ENCODE measurements around the gene LILRB4. TPM values are rescaled to one million over a fixed set of nuclear protein-coding genes. Genes with fewer than 3 reads are reported as not detected.
"Not testable (repeated sequence)": the region's sequence is repeated elsewhere in the genome, so short reads cannot be mapped to it uniquely, and the experiment has no call there.

Gene LILRB4
- total and polyA plus RNA-seq, 2 of the 4 experiments (the other 2 are of a cell fraction): not detected

GRCh38 chr19:54709956-54710355 lies 47.2 kb downstream of the LILRB4 start:
- H2BK120ac ChIP-seq (ENCODE audit: low read depth, low read length); H2AK5ac ChIP-seq (ENCODE audit: low read depth, low read length); H3K4me1 ChIP-seq (ENCODE audit: control insufficient read depth, insufficient read depth, low read length); H4K91ac ChIP-seq (ENCODE audit: insufficient read depth, low read depth, low read length); H3K4me3 ChIP-seq (ENCODE audit: insufficient read depth, low read depth, low read length); H2BK15ac ChIP-seq (ENCODE audit: low read depth, low read length); H2AFZ ChIP-seq (replicated peaks; ENCODE audit: low read length, poor library complexity); DNase-seq; H3K23ac ChIP-seq (ENCODE audit: low read depth, low read length); dilution Hi-C loops (cut with HindIII; ENCODE audit: low sequenced_read_pairs, unreplicated experiment); ATAC-seq (ENCODE audit: low read depth); H3K9ac ChIP-seq (ENCODE audit: low read depth, low read length); intact Hi-C loops (cut with micrococcal nuclease); H3K27ac ChIP-seq (ENCODE audit: insufficient read depth, low read length); H2BK5ac ChIP-seq (ENCODE audit: low read depth, low read length, poor library complexity, severe bottlenecking); BruUV-seq (replicated peaks); H2AK9ac ChIP-seq (replicated peaks; ENCODE audit: low read depth, low read length, poor library complexity); H3K27me3 ChIP-seq (ENCODE audit: control insufficient read depth, insufficient read depth, low read length); H4K20me1 ChIP-seq (ENCODE audit: insufficient read depth, low read length); H3K14ac ChIP-seq (replicated peaks; ENCODE audit: low read depth, low read length); H3K9me1 ChIP-seq (ENCODE audit: insufficient read depth, low read length); H3K4ac ChIP-seq (ENCODE audit: low read depth, low read length); H3K4me2 ChIP-seq (ENCODE audit: low read depth, low read length); H4K5ac ChIP-seq (ENCODE audit: low read depth, low read length); H3K18ac ChIP-seq (ENCODE audit: low read depth, low read length); H3K56ac ChIP-seq (ENCODE audit: extremely low read depth, insufficient read depth, low read length); H4K8ac ChIP-seq (ENCODE audit: low read depth in 2 of 2, low read length in 2 of 2); POLR2A ChIA-PET (ENCODE audit: unreplicated experiment); H3K79me1 ChIP-seq (ENCODE audit: low read depth in 1 of 2, low read length in 2 of 2); CTCF ChIA-PET; H3K36me3 ChIP-seq (ENCODE audit: control insufficient read depth, insufficient read depth, low read length); in situ Hi-C loops (cut with MboI; ENCODE audit: low sequenced_read_pairs); H2BK20ac ChIP-seq (ENCODE audit: low read depth, low read length): not testable (repeated sequence)
- H3K9me3 ChIP-seq (ENCODE audit: control insufficient read depth, insufficient read depth, low read length): peaks cover 32% of the 10 kb centered on the region
- 58% methylated on average over 8 of the region's 13 CpGs; no CpG with 5 or more reads in 1 of the 2 experiments for WGBS, 2 experiments (ENCODE audit: extremely low coverage in 2 of 2, insufficient read length in 1 of 2)

Small RNA genes within 50 kb of the gene (microRNA-seq; reads per million reads assigned to microRNA genes)
- gene AC245036.3 (ENCODE audit: insufficient read depth, insufficient read length): not detected
- not detected for gene AC245128.2 (ENCODE audit: insufficient read depth, insufficient read length)
- gene MIR8061 (ENCODE audit: insufficient read depth in 1 of 2, insufficient read length in 1 of 2, unreplicated experiment in 1 of 2): 0 reads per million in 2 experiments

Small RNA genes within 50 kb of the gene (small RNA-seq; reads per million reads assigned to genes)
- gene AC245036.3: 0 reads per million in 5 experiments
- gene AC245128.2: 0 reads per million in 5 experiments
- gene MIR8061: 0 reads per million in 5 experiments

Other genes starting within 250 kb of the LILRB4 start
- not detected in 2 replicates for gene TTYH1, start 247.5 kb upstream of the LILRB4 start, total RNA-seq (2012; rRNA removed)
- gene TTYH1, start 247.5 kb upstream of the LILRB4 start, polyA plus RNA-seq (2012; rRNA removed): not detected in 2 replicates
- gene LENG8, start 213.8 kb upstream of the LILRB4 start, total RNA-seq (2012; rRNA removed): 17.5 and 21.1 TPM in 2 replicates
- 93.9 and 108 TPM in 2 replicates for gene LENG8, start 213.8 kb upstream of the LILRB4 start, polyA plus RNA-seq (2012; rRNA removed)
- gene LENG9, start 199.2 kb upstream of the LILRB4 start, total RNA-seq (2012; rRNA removed): 0.83 and 1.1 TPM in 2 replicates
- gene LENG9, start 199.2 kb upstream of the LILRB4 start, polyA plus RNA-seq (2012; rRNA removed): 0.69 and 0.94 TPM in 2 replicates
- gene CDC42EP5, start 189.7 kb upstream of the LILRB4 start, total RNA-seq (2012; rRNA removed): 7.2 and 7.8 TPM in 2 replicates
- 25.3 and 45.3 TPM in 2 replicates for gene CDC42EP5, start 189.7 kb upstream of the LILRB4 start, polyA plus RNA-seq (2012; rRNA removed)
- gene LAIR2, start 160.2 kb upstream of the LILRB4 start, total RNA-seq (2012; rRNA removed): not detected in 2 replicates
- gene LAIR2, start 160.2 kb upstream of the LILRB4 start, polyA plus RNA-seq (2012; rRNA removed): not detected in 2 replicates
- not detected in 2 replicates for gene LILRA2, start 89.2 kb upstream of the LILRB4 start, total RNA-seq (2012; rRNA removed)
- gene LILRA2, start 89.2 kb upstream of the LILRB4 start, polyA plus RNA-seq (2012; rRNA removed): not detected in 2 replicates
- gene LILRA1, start 69.4 kb upstream of the LILRB4 start, total RNA-seq (2012; rRNA removed): not detected in 2 replicates
- not detected in 2 replicates for gene LILRA1, start 69.4 kb upstream of the LILRB4 start, polyA plus RNA-seq (2012; rRNA removed)
- gene LILRB1, start 32.5 kb upstream of the LILRB4 start, total RNA-seq (2012; rRNA removed): not detected in 2 replicates
- gene LILRB1, start 32.5 kb upstream of the LILRB4 start, polyA plus RNA-seq (2012; rRNA removed): not detected in 2 replicates
- not detected in 2 replicates for gene KIR3DL3, start 61.5 kb downstream of the LILRB4 start, total RNA-seq (2012; rRNA removed)
- gene KIR3DL3, start 61.5 kb downstream of the LILRB4 start, polyA plus RNA-seq (2012; rRNA removed): not detected in 2 replicates
- gene KIR2DL3, start 75.5 kb downstream of the LILRB4 start, total RNA-seq (2012; rRNA removed): not detected in 2 replicates
- not detected in 2 replicates for gene KIR2DL3, start 75.5 kb downstream of the LILRB4 start, polyA plus RNA-seq (2012; rRNA removed)
- not detected in 2 replicates for gene KIR2DL1, start 106.8 kb downstream of the LILRB4 start, total RNA-seq (2012; rRNA removed)
- gene KIR2DL1, start 106.8 kb downstream of the LILRB4 start, polyA plus RNA-seq (2012; rRNA removed): not detected in 2 replicates
- not detected in 2 replicates for gene KIR2DL4, start 140.6 kb downstream of the LILRB4 start, total RNA-seq (2012; rRNA removed)
- not detected in 2 replicates for gene KIR2DL4, start 140.6 kb downstream of the LILRB4 start, polyA plus RNA-seq (2012; rRNA removed)
- not detected in 2 replicates for gene KIR3DL1, start 153.5 kb downstream of the LILRB4 start, total RNA-seq (2012; rRNA removed)
- gene KIR3DL1, start 153.5 kb downstream of the LILRB4 start, polyA plus RNA-seq (2012; rRNA removed): not detected in 2 replicates
- not detected in 2 replicates for gene KIR2DS4, start 169.7 kb downstream of the LILRB4 start, total RNA-seq (2012; rRNA removed)
- gene KIR2DS4, start 169.7 kb downstream of the LILRB4 start, polyA plus RNA-seq (2012; rRNA removed): not detected in 2 replicates
- gene KIR3DL2, start 187.5 kb downstream of the LILRB4 start, total RNA-seq (2012; rRNA removed): not detected in 2 replicates
- not detected in 2 replicates for gene KIR3DL2, start 187.5 kb downstream of the LILRB4 start, polyA plus RNA-seq (2012; rRNA removed)
- not detected in 2 replicates for gene FCAR, start 211.2 kb downstream of the LILRB4 start, total RNA-seq (2012; rRNA removed)
- gene FCAR, start 211.2 kb downstream of the LILRB4 start, polyA plus RNA-seq (2012; rRNA removed): not detected in 2 replicates
- gene NCR1, start 243.2 kb downstream of the LILRB4 start, total RNA-seq (2012; rRNA removed): not detected in 2 replicates
- gene NCR1, start 243.2 kb downstream of the LILRB4 start, polyA plus RNA-seq (2012; rRNA removed): not detected in 2 replicates

Data from IMR-90 (cell line).